ENCODE data around the gene ADGRA1.

DNA sequence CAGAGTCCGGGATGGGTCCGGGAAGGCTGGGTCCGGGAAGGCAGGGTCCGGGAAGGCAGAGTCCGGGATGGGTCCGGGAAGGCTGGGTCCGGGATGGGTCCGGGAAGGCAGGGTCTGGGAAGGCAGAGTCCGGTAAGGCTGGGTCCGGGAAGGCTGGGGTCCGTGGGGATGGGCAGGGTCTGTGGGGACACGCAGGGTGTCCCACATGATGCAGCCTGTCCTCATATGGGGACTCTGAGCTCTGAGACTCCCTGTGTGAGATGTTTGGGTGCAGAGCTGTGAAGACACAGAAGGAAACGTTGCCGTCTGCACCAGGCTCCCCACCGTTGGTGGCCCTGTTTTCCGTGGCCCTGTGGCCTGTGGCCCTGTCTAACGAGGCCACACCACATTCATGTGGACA is 45.7 kb upstream of the ADGRA1 start:
- TF ChIP-seq, protein P1, sequence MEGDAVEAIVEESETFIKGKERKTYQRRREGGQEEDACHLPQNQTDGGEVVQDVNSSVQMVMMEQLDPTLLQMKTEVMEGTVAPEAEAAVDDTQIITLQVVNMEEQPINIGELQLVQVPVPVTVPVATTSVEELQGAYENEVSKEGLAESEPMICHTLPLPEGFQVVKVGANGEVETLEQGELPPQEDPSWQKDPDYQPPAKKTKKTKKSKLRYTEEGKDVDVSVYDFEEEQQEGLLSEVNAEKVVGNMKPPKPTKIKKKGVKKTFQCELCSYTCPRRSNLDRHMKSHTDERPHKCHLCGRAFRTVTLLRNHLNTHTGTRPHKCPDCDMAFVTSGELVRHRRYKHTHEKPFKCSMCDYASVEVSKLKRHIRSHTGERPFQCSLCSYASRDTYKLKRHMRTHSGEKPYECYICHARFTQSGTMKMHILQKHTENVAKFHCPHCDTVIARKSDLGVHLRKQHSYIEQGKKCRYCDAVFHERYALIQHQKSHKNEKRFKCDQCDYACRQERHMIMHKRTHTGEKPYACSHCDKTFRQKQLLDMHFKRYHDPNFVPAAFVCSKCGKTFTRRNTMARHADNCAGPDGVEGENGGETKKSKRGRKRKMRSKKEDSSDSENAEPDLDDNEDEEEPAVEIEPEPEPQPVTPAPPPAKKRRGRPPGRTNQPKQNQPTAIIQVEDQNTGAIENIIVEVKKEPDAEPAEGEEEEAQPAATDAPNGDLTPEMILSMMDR (IDR thresholded peaks at IDR 0.05): no peak
- TF ChIP-seq POLR2A (IDR thresholded peaks at IDR 0.05) (no peak), EP300 (IDR thresholded peaks at IDR 0.05) (no peak)

Measured in sigmoid colon (tissue), 4 donors.